HG02970 (cell line): ENCODE data around the gene DELE1.

Experiments
- ATAC-seq: cut with Tn5 transposase; IDR thresholded peaks from one replicate; pipeline ENCODE4 v1.9.1; 2021; ENCODE audit warnings: mild to moderate bottlenecking, moderate library complexity, moderate number of reproducible peaks; ENCODE audit not compliant: unreplicated experiment, low FRiP score

Gene DELE1

DNA sequence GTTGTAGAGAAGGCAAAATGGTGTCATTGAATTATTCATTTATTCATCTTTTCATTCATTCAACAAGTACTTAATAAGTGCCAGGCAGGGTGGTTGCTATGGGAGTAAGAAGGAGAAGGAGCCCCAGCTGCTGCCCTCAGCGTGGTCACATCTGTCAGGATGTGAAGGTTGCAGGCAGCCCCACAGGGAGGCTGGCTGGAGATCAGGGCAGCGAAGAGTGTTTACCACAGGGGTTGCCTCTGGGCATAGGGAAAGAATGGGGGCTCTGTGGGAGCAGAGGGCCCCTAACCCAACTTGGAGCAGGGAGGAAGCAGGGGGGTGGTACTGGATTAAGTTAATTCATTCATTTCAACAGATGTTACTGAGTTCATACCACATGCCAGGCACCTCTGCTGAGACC, 28.3 kb downstream of the DELE1 start:
- no peak for ATAC-seq

DNA sequence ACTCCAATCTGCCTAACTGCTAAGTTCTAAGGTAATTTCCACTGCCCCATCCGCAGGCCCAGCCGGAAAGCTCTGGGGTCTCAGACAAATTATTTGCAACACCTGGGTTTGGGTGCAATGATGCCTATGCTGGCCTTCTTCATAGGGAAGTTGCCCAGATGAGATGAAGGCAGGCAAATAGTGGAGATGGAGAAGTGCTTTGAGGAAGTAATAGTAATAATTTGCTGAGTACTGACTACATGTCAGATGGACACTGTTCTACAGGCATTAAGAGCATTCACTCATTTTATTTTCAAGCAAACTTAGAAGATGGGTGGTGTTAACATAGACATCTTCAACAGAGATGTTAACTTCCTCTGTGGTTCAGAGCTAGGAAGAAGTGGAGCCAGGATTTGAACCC, 30.5 kb downstream of the DELE1 start:
- ATAC-seq, result no peak

GRCh38 chr5:141957367-141957996, 33.8 kb downstream of the DELE1 start:
- no peak for ATAC-seq

GRCh38 chr5:141958113-141958512, 34.4 kb downstream of the DELE1 start, which contains the start of gene PCDH12:
PCDH12 (minus strand) TSS chr5:141958202; CDS start chr5:141957851, 351 bp downstream.
- ATAC-seq, result no peak

- ATAC-seq, result no peak
Observed at GRCh38 chr5:141958546-141959172, 35.0 kb downstream of the DELE1 start.

- no peak for ATAC-seq
Observed at GRCh38 chr5:141960018-141960417, 36.3 kb downstream of the DELE1 start.

DNA sequence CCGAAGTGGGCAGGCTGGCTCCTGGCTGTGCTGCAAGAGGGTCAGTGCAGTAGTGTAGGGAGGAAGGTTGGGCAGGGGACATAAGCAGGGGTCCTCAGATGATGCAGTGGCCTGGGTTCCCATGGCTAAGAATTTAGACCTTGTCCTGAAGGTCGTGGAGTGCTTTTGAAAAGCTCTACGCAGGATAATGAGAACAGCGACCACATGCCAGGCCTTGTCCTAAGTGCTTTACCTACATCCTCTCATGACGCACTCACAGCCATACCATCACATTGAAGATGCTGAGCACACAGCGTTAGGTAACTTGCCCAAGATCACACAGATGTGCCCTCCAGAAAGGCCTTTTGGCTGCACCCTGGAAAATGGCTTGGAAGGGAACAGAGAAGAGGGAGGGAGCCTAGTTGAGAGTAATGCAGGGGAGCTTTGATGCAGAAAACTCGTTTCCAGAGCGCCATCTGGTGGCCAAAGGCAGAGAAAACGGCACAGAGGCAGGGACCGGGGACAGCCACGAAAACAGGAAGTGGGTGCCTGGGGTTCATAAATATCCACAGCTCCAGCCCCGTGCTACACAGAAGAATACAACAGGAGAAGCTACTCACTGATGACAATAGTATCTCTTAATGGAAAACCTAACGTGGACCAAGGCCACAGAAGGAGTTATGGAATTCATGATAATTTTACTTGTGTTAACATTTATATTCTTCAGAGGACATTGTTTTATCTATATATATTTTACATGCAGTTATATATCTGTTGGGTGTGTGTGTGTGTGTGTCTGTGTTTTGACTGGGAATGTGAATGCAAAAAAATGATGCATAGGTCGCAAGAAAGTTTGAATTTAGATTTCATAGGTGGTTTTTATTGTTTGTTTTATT, 37.0 kb downstream of the DELE1 start:
- ATAC-seq, result peak; percentile 66

DNA sequence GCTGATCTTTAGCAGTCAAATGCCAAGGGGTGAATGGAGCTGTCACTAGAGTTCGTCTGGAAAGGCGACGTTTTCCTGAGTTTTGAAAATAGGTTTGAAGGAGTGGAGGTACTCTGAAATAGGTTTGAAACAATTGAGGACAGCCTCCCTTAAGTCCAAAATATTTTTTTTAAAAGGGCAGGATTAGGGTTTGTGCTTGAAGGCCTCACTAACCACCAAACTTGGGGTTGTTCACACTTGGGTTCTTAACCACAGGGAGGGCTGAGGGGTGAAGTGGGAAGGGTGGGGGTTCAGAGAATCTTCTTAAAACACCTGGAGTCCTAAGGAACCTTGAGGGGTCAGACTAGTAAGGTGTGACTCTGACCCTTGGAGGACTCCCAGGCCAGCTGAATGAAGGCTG, 37.8 kb downstream of the DELE1 start:
- no peak for ATAC-seq

DNA sequence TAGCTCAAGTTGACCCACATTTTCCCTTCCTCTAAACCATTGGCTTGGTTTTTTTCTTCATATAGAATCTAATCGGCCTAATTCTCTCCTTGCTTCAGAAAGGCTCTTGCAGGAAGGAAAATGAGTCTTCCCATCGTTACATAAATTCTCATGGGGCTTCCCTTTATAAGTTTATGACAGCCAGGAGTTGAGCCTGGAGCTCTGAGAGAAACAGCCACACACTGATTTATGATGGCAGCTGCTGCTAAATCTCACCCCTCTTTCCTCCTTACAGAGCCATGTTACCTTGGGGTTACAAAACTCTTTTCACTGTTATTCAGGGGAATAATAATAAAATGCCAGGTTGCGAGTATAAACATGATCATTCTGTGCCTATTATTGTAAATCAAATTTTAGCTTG, 40.0 kb downstream of the DELE1 start:
- no peak for ATAC-seq

GRCh38 chr5:141965071-141965470, 41.4 kb downstream of the DELE1 start:
- ATAC-seq, result no peak

DNA sequence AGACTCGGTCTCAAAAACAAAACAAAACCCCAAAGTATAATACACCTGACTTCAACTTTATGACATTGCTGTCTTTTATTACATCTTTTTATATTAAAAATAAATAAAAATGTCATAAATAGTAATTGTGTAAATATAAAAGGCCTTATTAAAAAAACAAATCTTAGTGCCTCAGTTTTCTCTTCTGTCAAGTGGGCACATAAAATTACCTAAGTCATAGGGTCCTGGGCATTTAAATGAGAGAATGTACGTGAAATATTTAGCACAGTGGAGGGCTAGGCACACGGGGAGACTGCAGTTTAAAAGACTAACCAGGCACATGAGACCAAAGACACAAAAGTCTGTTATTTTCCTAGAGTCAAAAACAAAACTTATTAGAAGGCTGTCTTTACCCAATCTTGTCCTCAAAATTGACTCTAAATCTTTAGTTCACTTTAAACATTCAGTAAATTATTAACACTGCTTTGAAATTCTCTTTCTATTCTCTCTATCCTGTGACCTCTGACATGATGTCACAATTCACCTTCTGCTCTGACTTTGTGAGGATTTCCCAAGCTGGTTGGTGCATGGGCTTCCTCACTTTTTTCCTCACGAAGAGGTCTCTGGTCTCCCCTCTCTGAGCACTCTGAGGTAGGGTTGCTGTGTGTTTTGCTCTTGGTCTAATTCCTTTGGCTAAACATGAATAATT, 42.7 kb downstream of the DELE1 start:
- ATAC-seq, result no peak

DNA sequence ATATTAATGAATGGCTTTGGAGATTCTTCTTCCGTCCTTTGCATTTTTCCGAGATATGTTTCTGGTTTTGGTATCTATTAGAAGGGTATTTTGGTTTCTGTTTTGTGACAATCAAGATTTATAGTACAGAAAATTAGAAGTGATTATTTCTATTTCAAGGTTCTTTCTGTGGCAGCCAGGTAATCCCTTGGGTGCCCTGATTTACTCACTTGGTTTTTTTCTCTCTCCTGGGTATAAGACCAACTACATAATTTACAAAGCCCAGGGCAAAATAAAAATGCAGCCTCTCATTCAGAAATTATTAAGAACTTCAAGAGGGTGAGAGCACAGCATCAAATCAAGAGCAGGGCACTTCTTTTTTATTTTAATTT, 43.3 kb downstream of the DELE1 start:
- ATAC-seq, result no peak

DNA sequence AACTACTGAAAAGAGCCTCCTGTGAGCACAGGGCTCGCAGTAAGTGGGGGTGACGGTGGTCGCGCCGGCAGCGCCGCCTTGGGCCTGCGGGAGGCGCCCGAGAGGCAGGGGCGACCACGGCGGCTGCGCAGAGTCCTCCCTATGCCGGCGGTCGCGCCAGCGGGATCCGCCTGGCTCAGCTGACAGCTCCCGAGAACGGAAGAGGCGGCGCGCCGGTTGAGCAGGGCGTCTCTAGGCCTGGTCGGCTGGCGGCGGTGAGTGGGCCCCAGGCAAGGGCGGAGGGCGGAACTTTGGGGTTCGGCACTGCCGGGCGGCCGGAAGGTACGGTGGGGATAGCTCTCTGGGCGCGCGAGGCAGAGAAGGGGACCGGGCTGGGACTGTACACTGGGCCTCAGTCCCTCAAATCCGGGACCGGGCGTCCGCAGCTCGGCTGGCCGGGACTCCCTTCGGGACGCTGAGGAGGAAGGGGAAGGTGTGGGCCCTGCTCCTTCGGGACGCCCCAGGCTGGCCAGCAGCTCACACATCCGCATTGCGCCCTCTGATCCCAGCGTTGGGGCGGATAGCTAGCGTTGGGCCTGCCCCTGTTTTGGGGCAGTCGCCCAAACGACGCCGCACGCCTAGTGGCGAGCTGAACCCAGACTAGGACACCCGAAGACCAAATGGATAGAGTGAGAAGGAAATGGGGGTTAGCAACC, 45.4 kb downstream of the DELE1 start, which contains the start of gene RNF14:
TSS of gene RNF14 (plus strand) at position 192 of the 695 bp plus-strand sequence. CDS start 4,484 bp downstream, outside the sequence.
- peak; percentile 91 for ATAC-seq

DNA sequence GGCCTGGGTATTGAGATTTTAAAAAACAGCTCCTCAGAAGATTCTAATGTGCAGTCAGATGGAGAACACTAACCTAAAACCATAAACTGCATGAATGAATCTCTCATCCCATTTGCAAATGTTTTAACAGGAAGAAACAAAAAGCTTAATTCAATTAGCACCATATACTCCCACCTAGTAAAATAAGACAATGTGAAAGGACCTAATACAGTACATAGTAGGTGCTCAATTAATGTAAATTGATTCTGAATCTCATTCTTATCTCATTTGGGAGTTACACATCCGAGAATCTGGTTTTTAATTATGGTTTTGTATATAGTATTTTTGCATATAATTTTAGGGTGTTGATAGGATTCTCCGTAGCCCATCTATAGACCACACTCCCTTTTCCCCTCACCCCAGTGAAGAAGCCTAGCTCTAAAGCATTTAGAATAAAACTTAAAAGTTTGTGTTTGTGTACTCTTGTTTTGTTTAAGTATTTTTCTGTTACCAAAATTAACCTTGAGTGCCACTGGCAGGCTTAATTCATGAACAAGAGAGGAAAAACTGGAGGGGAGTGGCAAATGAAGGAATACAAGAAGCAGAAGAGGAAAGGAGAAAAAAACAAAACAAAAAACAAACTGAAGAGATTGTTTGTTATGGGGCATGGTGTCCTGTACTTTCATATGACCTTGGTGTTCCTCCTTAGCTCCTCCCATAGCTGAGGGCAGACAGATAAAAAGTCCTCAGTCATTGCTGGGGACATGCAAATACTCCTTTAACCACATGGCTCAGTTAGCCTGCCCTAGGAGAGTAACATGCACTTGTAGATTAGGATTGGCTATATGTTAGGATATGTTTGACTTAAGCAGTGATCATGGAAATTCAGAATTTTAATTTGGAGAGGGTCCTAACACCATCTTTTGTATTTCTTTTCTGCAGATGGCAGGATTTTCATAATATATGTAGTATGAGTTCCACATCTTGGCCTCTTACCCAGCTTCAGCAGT, 46.4 kb downstream of the DELE1 start:
- ATAC-seq, result peak; percentile 37

GRCh38 chr5:141973871-141974595, 50.4 kb downstream of the DELE1 start:
- ATAC-seq, result no peak

GRCh38 chr5:141976176-141976575, 52.5 kb downstream of the DELE1 start:
- ATAC-seq, result no peak

GRCh38 chr5:141978389-141978788, 54.7 kb downstream of the DELE1 start:
- no peak for ATAC-seq

DNA sequence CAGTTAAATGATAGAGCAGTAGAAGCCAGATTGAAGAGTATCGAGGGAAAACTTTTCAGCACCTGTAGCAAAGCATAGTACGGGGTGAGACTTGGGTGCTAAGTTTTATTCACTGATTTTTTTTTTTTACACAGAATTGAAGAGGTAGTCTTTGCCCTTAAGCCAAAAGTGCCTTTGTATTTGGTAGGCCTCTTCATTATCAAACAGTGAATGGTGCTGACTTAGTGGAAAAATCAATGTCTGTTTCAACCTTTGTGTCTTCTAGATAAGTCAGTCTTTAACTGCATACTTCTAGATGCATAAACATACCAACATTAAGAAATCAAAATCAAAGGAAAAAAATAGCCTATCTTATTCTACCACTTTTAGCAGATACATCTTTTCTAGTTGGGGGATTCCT, 59.0 kb downstream of the DELE1 start:
- no peak for ATAC-seq
